Measurements from ENCODE around the gene SPEM3.

Gene SPEM3

DNA sequence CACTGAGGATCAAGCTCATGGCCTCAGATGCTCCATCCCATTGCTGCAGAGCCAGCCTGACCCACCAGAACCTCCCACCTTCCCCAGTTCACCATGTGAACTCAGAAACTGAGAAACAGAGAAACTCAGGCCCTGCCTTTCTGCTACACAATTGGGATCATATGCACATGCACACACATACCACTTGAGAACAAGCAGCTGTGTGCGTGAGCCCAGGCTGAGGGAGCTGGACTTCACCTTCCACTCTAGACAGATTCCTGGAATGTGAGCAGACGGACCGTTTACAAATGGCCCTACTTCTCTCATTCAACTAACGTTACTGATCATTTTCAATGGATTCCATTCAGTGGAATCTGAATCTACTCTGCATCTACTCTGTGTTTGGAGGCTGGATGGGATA, 5.0 kb upstream of the SPEM3 start:
- no peak for DNase-seq

DNA sequence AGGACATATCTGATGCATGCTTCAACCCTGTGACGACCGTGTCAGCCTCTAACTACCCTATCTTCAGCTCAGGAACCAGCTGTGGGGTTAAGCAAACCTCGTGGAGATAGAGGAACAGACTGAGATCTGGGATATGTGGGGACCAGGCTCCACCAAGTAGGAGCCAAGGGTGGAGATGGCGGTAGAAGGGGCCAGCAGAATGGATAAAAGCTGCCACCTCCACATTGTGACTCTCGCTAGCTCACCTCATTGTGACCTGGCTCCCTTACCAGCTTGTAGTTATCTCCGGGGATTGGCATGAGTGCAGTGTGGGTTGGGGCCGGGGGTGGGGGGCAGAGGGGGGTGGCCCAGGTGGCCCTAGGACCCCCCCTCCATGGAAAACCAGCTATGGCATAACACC, 3.3 kb upstream of the SPEM3 start, which contains the start of gene SPEM2:
TSS of gene SPEM2 (plus strand) at position 301 of the 400 bp plus-strand sequence. CDS start at position 374, 73 bp downstream.
- DNase-seq = no peak

DNA sequence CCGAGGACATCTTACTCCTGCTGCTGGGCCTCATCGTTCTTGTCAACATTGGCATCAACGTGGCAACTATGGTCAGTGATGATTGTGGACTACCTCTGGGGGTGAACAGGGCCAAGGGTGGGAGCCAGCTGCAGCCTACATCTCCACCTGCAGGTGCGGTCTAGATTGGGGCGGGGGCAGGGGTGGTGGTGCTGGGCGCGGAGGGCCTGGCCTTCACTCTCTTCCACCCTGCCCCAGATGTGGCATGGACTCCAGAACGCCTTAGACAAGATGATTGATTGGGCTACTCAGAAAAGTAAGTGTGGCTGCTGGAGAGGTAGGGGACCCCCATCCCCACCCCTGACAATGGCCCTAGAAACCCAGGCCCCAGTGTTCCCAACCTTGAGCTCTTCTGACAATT, 2.9 kb upstream of the SPEM3 start:
- no peak for DNase-seq

DNA sequence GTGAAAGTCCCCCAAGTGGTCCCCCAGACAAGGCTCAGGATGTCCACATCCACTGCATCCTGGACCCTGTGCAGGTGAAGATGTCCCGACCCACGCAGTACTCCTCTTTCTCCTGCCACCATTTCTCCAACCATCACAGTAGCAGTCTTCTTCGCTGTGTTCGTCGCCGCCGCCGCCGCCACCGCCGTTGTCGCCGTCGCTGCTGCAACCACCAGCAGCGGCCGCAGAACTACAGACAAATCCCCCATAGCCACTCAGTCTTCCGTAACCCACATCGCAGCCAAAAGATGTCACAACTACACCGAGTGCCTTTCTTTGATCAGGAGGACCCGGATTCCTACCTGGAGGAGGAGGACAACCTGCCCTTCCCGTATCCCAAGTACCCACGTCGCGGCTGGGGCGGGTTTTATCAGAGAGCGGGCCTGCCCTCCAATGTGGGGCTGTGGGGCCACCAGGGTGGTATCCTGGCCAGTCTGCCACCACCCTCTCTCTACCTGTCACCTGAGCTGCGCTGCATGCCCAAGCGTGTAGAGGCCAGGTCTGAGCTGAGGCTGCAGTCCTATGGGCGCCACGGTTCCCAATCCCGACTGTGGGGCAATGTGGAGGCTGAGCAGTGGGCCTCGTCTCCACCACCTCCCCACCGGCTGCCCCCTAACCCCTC, 2.3 kb upstream of the SPEM3 start:
- DNase-seq = no peak

DNA sequence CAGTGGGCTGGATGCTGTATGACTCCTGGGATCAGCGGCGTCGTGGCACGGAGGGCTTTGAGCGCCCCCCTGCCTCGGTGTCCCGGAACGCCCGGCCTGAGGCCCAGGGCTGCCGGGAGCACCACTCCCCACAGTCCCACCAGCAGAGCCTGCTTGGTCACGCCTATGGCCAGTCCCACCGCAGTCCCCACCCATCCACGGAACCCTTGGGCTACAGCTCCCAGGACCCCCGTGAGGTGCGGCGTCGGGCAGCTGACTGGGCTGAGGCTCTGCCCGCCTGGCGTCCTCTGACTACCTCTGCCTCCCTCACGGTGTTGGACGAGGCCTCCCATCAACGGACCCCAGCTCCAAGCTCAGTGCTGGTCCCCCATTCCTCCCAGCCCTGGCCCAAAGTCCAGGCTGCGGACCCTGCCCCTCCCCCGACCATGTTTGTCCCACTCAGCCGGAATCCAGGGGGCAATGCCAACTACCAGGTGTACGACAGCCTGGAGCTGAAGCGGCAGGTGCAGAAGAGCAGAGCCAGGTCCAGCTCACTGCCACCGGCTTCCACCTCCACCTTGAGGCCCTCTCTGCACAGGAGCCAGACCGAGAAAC, 1.7 kb upstream of the SPEM3 start:
- no peak for DNase-seq

DNA sequence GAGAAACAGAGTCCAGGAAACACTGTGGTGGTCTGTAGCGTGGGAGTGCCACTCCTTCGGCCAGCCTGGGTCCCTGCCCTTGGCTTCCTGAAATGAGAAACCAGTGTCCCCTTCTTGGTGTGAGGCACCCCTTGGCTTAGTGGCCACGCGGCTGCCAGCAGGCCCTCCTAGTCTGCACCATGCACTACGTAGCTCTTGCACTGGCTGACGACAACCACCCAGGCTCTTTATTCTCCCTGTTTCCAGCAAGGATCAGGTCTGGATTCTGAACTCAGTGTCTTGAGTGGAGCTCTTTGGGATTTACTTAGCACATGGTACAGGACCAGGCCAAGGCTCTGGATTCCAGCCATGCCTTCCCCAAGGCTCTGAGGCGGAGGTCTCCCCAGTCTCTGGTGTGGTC, 1.1 kb upstream of the SPEM3 start:
- no peak for DNase-seq

DNA sequence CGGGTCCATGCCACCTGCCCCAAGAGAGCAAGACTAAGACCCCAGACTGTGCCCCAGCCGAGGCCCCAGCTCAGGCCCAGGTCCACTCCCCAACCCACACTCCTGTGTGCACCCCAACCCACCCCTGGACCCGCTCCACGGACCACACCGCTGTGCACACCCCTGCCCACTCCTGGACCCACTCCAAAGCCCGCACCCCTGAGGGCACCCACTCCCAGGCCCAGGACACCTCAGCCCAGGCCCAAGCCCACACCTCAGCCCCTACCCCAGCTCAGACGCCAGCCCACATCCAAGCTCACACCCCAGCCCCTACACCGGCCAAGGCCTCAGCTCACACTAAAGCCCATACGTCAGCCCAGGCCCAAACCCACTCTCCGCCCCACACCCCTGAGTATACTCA, 1.1 kb downstream of the SPEM3 start:
- no peak for DNase-seq

DNA sequence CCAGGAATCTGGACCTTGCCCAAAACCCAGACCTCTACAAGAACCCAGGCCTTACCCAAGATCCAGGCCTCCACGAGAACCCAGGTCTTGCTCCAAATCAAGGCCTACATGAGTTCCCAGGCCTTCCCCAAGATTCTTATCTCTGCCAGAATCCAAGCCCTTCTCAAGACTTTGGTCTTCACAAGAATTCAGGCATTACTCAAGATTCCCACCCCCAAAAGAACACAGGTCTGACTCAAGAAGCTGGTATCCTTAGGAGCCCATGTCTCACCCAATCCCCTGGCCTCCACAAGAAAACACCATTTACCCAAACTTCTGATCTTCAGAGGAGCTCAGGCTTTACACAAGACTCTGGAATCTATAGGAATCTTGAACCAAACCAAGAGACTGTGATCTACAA, 2.6 kb downstream of the SPEM3 start:
- DNase-seq = no peak

DNA sequence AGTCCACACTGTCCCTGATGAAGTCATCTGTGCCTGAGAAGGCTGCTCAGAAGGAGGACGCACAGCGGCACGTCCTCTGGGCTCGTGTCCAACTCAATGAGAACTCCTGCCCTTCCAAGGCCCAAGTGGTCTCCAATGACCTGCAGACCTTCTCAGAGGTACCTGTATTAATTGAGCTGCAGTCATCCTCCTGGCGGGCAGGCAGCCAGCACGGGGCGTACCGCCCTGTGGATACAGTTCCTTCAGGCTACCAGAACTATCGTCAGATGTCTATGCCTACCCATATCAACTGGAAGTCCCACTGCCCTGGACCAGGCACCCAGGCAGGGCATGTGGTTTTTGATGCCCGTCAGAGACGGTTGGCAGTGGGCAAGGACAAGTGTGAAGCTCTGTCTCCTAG, 3.6 kb downstream of the SPEM3 start:
- DNase-seq = no peak

DNA sequence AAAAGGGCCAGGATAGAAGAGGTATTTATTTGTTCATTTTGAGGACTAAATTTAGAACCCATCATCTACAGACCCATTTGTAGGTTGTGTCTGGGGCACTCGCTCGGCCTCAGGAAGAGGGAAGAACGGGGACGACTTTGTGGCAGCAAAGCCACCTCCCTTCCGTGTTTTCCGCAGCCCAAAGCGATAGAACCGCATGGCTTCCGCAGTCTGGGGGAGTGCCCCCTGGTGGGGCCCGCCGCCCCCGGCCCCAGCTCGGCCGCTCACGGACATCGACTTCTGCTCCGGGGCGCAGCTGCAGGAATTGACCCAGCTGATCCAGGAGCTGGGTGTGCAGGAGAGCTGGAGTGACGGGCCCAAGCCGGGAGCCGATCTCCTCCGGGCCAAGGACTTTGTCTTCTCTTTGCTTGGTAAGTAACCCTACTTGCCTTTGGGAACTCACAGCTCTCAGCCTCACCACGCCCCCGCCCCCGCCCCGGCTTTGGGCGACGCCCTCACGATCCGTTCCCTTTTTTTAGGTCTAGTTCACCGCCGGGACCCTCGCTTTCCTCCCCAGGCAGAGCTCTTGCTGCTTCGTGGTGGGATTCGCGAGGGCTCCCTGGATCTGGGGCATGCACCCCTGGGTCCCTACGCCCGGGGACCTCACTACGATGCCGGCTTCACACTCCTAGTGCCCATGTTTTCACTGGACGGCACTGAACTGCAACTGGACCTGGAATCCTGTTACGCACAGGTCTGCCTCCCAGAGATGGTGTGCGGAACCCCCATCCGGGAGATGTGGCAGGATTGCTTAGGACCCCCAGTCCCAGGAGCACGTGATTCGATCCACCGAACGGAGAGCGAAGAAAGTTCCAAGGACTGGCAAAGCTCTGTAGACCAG, 7.3 kb downstream of the SPEM3 start:
- DNase-seq = peak; percentile 76

DNA sequence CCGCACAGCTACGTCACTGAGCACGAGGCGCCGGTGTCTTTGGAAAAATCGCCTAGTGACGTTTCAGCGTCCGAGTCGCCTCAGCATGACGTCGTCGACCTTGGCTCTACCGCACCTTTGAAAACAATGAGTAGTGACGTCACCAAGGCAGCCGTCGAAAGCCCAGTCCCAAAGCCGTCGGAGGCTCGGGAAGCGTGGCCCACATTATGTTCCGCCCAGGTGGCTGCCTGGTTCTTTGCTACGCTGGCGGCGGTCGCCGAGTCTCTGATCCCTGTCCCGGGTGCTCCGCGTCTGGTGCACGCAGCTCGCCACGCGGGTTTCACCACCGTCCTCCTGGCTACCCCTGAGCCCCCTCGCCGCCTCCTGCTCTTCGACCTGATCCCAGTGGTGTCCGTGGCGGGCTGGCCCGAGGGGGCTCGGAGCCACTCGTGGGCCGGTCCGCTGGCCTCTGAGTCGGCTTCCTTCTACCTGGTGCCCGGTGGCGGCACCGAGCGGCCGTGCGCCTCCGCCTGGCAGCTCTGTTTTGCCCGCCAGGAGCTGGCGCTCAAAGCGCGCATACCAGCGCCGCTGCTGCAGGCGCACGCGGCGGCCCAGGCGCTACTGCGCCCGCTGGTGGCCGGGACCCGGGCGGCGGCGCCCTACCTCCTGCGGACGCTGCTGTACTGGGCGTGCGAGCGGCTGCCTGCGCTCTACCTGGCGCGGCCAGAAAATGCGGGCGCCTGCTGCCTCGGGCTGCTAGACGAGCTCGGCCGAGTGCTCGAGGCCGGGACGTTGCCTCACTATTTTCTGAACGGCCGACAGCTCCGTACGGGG, 8.1 kb downstream of the SPEM3 start:
- DNase-seq = peak; percentile 36

DNA sequence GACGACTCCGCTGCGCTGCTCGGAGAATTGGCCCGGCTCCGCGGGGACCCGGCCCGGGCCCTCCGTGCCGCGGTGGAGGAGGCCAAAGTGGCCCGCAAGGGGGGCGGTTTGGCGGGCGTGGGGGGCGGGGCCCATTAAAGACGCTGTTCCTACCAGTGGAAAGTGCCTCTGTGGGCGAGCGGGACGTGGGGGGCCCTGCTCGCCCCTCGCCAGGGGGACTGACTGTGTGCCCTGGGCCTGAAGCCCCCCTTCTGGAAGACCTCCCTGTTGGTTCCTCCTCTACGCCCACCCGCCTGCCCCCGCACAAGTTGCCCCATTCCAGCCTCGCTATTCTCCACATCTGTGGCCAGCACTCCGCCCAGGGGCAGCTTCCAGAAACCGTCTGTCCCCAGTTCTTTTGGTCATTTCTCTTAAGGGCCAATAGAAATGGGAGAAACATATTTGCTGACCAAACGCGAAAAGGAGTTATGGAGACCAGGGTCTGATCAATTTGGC, 8.8 kb downstream of the SPEM3 start:
- no peak for DNase-seq

DNA sequence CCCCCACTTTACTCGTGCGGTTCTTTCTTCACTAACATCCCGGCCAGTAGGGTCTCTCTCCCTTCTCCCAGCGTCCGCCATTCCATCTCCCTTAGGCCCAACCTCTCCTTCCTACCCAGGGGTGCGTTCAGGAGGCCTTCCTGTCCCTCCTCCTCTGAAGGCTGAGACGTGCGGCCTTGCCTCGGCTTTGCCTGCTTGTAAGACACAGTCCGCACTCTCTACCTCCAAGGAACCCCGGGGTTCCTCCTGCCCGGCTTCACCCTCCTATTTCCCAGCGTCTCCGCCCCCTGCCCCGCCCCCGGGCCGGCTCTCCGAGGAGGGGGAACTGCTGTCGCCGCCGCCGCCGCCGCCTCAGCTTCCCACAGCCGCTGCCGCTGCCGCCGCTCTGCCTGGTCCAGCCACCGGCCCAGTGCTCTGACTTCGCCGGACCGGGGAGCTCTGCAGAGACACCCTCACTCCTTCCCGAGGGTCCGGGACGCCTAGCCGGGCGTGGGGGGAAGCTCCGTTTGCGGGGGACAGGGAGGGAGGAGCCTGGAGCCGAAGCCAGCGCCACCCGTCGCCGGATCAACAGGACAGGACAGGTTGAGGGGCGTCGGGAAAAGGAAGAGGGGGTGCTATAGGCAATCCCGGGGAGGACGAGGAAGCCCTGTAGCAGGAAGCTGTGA, 9.4 kb downstream of the SPEM3 start:
- no peak for DNase-seq

DNA sequence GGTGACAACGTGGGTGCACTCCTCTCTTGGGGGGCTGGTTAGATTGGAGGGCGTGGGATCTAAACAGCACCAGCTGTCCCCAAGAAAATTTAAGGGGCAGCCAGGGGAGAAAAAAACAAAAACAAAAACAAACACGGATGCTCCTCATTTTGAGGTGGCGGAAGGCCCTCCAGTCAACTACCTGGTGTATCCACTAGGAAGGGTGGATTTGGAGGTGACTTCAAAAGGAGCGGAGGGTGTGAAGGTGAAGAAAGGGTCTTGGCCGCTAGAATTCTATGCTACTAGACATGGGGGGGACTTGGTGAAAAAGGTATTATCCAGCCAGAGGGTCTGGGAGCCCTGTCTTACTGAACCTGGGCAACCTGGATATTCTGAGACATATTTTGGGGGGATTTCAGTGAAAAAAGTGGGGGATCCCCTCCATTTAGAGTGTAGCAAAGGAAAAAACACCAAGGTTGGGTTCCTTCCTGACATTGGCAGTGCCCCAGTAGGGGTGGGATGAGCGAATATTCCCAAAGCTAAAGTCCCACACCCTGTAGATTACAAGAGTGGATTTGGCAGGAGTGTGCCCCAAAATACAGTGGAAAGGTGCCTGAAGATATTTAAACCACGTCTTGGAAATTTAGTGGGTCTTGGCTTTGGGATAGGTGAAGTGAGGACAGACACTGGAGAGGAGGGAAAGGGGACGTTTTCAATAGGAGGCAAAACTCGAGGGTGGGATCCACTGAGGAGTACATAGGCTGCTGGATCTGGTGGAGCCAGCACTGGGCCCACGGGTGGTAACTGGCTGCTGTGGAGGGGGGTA, 10.2 kb downstream of the SPEM3 start:
- no peak for DNase-seq

DNA sequence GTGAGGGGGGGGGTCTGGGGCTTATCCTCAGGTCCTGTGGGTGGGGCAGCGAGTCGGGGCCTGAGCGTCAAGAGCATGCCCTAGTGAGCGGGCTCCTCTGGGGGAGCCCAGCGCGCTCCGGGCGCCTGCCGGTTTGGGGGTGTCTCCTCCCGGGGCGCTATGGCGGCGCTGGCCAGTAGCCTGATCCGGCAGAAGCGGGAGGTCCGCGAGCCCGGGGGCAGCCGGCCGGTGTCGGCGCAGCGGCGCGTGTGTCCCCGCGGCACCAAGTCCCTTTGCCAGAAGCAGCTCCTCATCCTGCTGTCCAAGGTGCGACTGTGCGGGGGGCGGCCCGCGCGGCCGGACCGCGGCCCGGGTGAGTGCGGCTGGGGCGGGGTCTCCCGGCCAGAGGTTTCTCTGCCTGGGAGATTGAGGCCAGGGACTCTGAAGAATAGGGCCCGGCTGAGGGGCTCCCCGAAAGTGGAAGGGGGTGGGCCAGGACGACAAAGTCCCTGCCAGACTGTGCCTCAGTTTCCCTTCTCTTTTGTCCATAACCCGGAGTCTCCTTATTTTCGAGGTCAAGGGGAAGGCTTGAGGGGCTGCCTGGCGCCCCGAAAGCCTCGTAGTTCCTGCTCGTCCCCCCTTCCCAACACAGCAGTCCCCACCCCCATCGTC, 10.9 kb downstream of the SPEM3 start, which contains the start of gene FGF11:
TSS of gene FGF11 (plus strand) at position 51 of the 651 bp plus-strand sequence. CDS start at position 160, 109 bp downstream.
- DNase-seq = no peak

DNA sequence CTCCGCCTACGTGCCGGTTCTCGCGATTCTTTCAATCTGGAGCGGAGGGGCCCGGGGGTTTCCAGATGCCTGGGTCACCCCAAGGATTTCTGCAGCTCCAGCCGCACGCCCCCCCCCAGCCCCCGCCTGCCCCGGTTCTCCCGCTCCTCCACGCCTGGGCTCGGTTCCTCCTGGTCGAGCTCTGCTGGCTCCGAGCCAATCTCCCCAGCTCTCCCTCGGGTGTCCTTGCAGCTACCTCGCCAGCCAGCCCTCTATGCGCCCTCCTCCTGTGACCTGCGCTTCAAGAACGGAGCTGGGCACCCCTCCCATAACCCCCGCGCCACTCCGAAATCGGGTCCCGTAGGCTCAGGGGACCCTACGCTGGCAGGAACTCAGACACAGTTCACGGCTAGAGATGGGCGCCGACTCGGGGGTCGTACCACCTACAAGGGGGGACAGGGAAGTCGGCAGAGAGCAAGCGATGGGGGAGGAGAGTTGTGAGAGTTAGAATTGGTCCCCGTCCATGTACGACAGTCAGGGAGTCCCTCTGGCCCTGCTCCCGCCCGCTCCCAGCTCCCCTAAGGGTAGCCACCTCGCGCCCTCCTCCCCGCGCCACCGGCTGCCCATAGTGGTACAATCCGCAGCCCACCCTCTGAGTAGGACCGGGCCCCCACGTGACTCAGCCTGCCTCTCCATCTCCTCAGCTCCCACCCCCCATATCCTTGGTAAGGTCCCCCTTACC, 11.6 kb downstream of the SPEM3 start:
- DNase-seq = peak; percentile 11

DNA sequence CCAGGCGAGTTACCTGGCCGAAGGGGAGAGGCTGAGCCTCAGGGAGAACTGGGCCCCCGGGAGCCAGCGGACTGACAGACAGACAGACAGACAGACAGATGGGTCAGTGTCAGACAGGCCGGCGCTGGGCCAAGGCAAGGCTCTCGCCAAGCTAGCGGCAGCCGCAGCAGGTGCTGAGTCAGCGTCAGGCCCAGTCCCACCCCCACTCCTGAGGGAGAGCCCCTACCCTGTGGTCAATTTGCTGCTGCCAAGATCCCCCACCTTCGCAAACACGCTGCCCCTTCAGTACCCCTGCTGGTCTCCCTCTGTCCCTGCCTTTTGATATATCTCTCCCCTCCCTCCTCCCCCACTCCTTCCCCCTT, 12.2 kb downstream of the SPEM3 start:
- no peak for DNase-seq

DNA sequence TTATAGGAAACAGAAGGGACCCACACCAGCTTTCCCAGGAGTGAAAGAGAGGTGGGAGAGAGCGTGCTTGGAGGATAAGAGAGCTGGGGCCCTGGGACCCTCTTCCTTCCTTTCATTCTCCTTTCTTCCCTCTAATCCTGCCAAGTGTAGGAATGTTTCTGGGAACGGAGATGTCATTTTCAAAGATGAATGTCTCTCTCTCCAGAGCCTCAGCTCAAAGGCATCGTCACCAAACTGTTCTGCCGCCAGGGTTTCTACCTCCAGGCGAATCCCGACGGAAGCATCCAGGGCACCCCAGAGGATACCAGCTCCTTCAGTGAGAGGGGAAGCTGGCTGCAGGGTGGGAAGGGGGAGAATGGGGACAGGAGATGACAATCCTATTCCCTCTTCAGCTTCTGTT, 12.6 kb downstream of the SPEM3 start:
- no peak for DNase-seq

DNA sequence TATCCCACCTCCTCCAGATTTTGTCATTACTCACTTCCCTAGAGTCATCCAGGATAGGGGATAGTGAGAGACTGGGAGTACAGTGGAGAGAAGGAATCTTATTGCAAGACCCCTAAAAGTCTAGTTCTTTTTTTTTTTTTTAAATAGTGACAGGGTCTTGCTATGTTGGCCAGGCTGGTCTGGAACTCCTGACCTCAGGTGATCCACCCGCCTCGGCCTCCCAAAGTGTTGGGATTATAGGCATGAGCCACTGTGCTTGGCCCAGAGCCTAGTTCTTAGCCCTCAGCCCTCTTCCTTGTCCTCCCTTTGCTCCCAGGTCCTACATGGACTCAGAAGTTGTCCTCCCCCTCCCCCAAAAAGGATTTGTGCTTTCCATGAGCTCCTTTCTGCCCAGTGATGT, 13.5 kb downstream of the SPEM3 start:
- DNase-seq = no peak

Measured in NCI-H510A treated with DMSO at 0.1 percent for 48 hours (cell line).